Adrenal gland (tissue), 5 donors: Measurements from ENCODE around the gene ITFG1.

ENCODE experiments used
- POLR2A ChIP-seq, 2 donors: fragments of 450-650 bp; IDR thresholded peaks; one replicate each; pipeline ENCODE4 v1.6.1; 2017; ENCODE audit warnings: antibody characterized with exemption in 2 of 2, mild to moderate bottlenecking in 2 of 2, moderate library complexity in 1 of 2
- TF ChIP-seq, protein P1 (sequence below), 6 experiments: fragments of 450-650 bp in 4 of 6; fragments of 200-600 bp in 2 of 6; sonication (generic) in 1 of 6; IDR thresholded peaks; 1 replicate in 5 of 6; 2 replicates in 1 of 6; pipeline versions ENCODE4 v1.5.1 to v1.8.0; 2016 to 2021; ENCODE audit warnings: antibody characterized with exemption in 6 of 6, mild to moderate bottlenecking in 2 of 6, moderate library complexity in 1 of 6
- donor health status: DM: no; HTN: no; CAD: no.

DNA sequence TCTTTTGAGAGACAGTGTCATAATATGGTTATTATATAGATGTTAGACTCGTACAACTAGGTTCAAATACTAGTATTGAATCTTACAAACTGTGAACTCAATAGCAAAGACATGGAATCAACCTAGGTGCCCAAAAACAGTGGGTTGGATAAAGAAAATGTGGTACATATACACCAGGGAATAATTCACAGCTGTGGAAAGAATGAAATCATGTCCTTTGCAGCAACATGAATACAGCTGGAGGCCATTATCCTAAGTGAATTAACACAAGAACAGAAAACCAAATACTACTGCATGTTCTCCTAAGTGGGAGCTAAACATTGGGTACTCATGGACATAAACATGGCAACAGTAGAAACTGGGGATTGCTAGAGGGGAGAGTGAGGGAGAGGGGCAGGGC, 8.4 kb upstream of the ITFG1 start:
- TF ChIP-seq, protein P1, sequence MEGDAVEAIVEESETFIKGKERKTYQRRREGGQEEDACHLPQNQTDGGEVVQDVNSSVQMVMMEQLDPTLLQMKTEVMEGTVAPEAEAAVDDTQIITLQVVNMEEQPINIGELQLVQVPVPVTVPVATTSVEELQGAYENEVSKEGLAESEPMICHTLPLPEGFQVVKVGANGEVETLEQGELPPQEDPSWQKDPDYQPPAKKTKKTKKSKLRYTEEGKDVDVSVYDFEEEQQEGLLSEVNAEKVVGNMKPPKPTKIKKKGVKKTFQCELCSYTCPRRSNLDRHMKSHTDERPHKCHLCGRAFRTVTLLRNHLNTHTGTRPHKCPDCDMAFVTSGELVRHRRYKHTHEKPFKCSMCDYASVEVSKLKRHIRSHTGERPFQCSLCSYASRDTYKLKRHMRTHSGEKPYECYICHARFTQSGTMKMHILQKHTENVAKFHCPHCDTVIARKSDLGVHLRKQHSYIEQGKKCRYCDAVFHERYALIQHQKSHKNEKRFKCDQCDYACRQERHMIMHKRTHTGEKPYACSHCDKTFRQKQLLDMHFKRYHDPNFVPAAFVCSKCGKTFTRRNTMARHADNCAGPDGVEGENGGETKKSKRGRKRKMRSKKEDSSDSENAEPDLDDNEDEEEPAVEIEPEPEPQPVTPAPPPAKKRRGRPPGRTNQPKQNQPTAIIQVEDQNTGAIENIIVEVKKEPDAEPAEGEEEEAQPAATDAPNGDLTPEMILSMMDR (IDR thresholded peaks at IDR 0.05): no peak
- TF ChIP-seq POLR2A (IDR thresholded peaks at IDR 0.05): no peak
